HL-60 (cell line): ENCODE data around the gene INO80.

Source experiments
- CTCF ChIP-seq: IDR thresholded peaks from one replicate; pipeline ENCODE4 v1.5.1; 2011; ENCODE audit warnings: low read length, control low read depth, inconsistent platforms; ENCODE audit not compliant: insufficient read depth
- GABPA ChIP-seq: IDR thresholded peaks from 2 replicates; pipeline ENCODE4 v1.6.1; 2012; ENCODE audit warnings: low read depth
- POLR2AphosphoS5 ChIP-seq: IDR thresholded peaks from 2 replicates; pipeline ENCODE4 v1.6.1; 2012; ENCODE audit warnings: low read depth
- REST ChIP-seq: IDR thresholded peaks from 2 replicates; pipeline ENCODE4 v1.6.1; 2012; ENCODE audit warnings: low read depth; ENCODE audit not compliant: insufficient replicate concordance

- TF ChIP-seq POLR2AphosphoS5 = no peak
- TF ChIP-seq GABPA = no peak
- TF ChIP-seq CTCF = no peak
- TF ChIP-seq REST = no peak
These were observed 55.6 kb downstream of the INO80 start for GRCh38 chr15:41060505-41060904.
